ENCODE data around the gene LMF1. TPM values are rescaled to one million over a fixed set of nuclear protein-coding genes. Genes with fewer than 3 reads are reported as not detected.

The LMF1 gene
- total and polyA plus RNA-seq, 2 of the 8 experiments (the other 6 are each of a cell fraction or from before 2014, with no cell fraction given), result 3.5 to 9.1 TPM

- H2AK5ac ChIP-seq (ENCODE audit: low read depth, low read length), result no peak overlapping the region
- no peak overlapping the region for H2BK5ac ChIP-seq (ENCODE audit: low read depth, low read length)
- H4K20me1 ChIP-seq (replicated peaks in 1 of 2; ENCODE audit: control insufficient read depth in 1 of 2, insufficient read depth in 2 of 2, low read length in 2 of 2), result no peaks in the 10 kb centered on the region
- H3K79me2 ChIP-seq (ENCODE audit: control insufficient read depth in 1 of 2, insufficient read depth in 2 of 2, low read length in 2 of 2), result no peaks in the 10 kb centered on the region
- CTCF ChIA-PET (ENCODE audit: partially characterized antibody), result no interaction called here
- H2AFZ ChIP-seq (ENCODE audit: low read length), result peak overlapping the region; percentile 48; the same call in 1 of the 2 replicates
- no peak overlapping the region for H2BK12ac ChIP-seq (ENCODE audit: low read depth, low read length)
- peak overlapping the region in 3 of 4 experiments; percentile 38 to 45 (median 44); a peak in 4 of 7 replicates for H3K9ac ChIP-seq (replicated peaks in 1 of 4; ENCODE audit: extremely low read depth in 1 of 4, low read depth in 3 of 4, low read length in 3 of 4)
- peak overlapping the region; percentile 30 for H3K56ac ChIP-seq (replicated peaks; ENCODE audit: insufficient read length, low read depth, low read length)
- peak overlapping the region; percentile 71; the same call in 1 of the 2 replicates for H4K8ac ChIP-seq (ENCODE audit: extremely low read depth, insufficient read depth, low read length)
- no peak overlapping the region for H3K14ac ChIP-seq (ENCODE audit: insufficient read length)
- peaks cover 0 to 10% (median 6%) of the 10 kb centered on the region in 4 experiments; a peak in 6 of 7 replicates for H3K4me1 ChIP-seq (replicated peaks in 1 of 4; ENCODE audit: control insufficient read depth in 3 of 4, insufficient read depth in 4 of 4, low read length in 3 of 4)
- peaks cover 0 to 4% of the 10 kb centered on the region in 2 experiments; a peak in 1 of 4 replicates for H3K9me3 ChIP-seq (ENCODE audit: insufficient read depth in 2 of 2, low read depth in 1 of 2, low read length in 1 of 2)
- WGBS, 2 experiments (ENCODE audit: extremely low coverage in 1 of 2, insufficient coverage in 1 of 2, insufficient read length in 1 of 2, insufficient replicate concordance in 2 of 2, low coverage in 1 of 2, low lambda C conversion rate in 2 of 2, missing lambda C conversion rate in 1 of 2), result 3% methylated on average over 24 of the region's 42 CpGs; no CpG with 5 or more reads in 1 of the 2 experiments
- H2BK15ac ChIP-seq (ENCODE audit: low read length), result no peak overlapping the region
- no peak for DNase-seq (ENCODE audit: low read depth in 1 of 2, low spot score in 2 of 2)
- TF ChIP-seq SIN3A (conservative IDR thresholded peaks at IDR 0.05 in 1 of 2, IDR thresholded peaks at IDR 0.05 in 1 of 2; ENCODE audit: low read depth in 1 of 2, low read length in 2 of 2) (no peak), FOSL1 (IDR thresholded peaks at IDR 0.05; ENCODE audit: insufficient read depth, low read depth, low read length) (no peak), SP4 (IDR thresholded peaks at IDR 0.05; ENCODE audit: low read length) (no peak), CTCF (IDR thresholded peaks at IDR 0.05; ENCODE audit: control extremely low read depth in 1 of 3, insufficient read depth in 1 of 3, low read depth in 1 of 3, low read length in 3 of 3) (no peak)
- H3K36me3 ChIP-seq (ENCODE audit: control insufficient read depth in 2 of 4, insufficient read depth in 4 of 4, low read length in 3 of 4), result no peaks in the 10 kb centered on the region
- no peaks in the 10 kb centered on the region; the same call in 1 of the 2 replicates for H3K79me1 ChIP-seq (ENCODE audit: low read depth, low read length)
- no peak overlapping the region for H2BK120ac ChIP-seq (replicated peaks; ENCODE audit: low read depth, low read length)
- POLR2A ChIA-PET (ENCODE audit: partially characterized antibody), result no interaction called here
- no peak overlapping the region for H3K18ac ChIP-seq (ENCODE audit: extremely low read depth, low read length)
- no peak overlapping the region for H4K5ac ChIP-seq (ENCODE audit: insufficient read length, low read depth, low read length)
- H2BK20ac ChIP-seq (ENCODE audit: low read length), result no peak overlapping the region
- H4K91ac ChIP-seq (replicated peaks; ENCODE audit: insufficient read length, low read length), result no peak overlapping the region
- H3K23ac ChIP-seq (ENCODE audit: insufficient read length), result no peak overlapping the region
- FAIRE-seq, result no peak
- no peak overlapping the region; the same call in 1 of the 2 replicates for H3K27ac ChIP-seq (ENCODE audit: low read depth, low read length)
- peak overlapping the region; percentile 61 to 95 (median 70) for H3K4me3 ChIP-seq (ENCODE audit: extremely low read depth in 1 of 4, insufficient read depth in 2 of 4, low read depth in 3 of 4, low read length in 4 of 4)
- peaks cover 0 to 25% (median 14%) of the 10 kb centered on the region in 4 experiments; a peak in 6 of 7 replicates for H3K27me3 ChIP-seq (replicated peaks in 1 of 4; ENCODE audit: control insufficient read depth in 3 of 4, extremely low read depth in 1 of 4, insufficient read depth in 3 of 4, low read length in 3 of 4)
- no peak overlapping the region for H3K4ac ChIP-seq (replicated peaks; ENCODE audit: insufficient read length, low read depth, low read length)
- peak overlapping the region; percentile 40 to 94 for H3K4me2 ChIP-seq (ENCODE audit: insufficient read depth in 1 of 2, low read depth in 2 of 2, low read length in 2 of 2)
- H3K23me2 ChIP-seq (ENCODE audit: low read depth, low read length), result peaks cover 4% of the 10 kb centered on the region; the same call in 1 of the 2 replicates
Observed at GRCh38 chr16:970386-970765, 408 bp downstream of the LMF1 start.

Data from H1 (cell line).